Measurements from ENCODE around the gene DSTYK. TPM values are rescaled to one million over a fixed set of nuclear protein-coding genes. Genes with fewer than 3 reads are reported as not detected.
A peak's percentile ranks its signal among the peaks of the same experiment; 100 is the strongest.

Gene DSTYK
- total RNA-seq, 1 donor from 2014 or later = 14.8 TPM

GRCh38 chr1:205188596-205188995, 22.9 kb downstream of the DSTYK start:
- Mint-ChIP-seq H3K36me3 (ENCODE audit: low read depth) (peaks cover 2% of the 10 kb centered on the region), H3K4me3 (no peak overlapping the region), H3K27ac (ENCODE audit: unreplicated experiment) (no peak overlapping the region), H3K27me3 (ENCODE audit: low read depth) (no peaks in the 10 kb centered on the region), H3K4me1 (peaks cover 65% of the 10 kb centered on the region), H3K9me3 (no peaks in the 10 kb centered on the region)
- no peak for TF ChIP-seq CTCF (conservative IDR thresholded peaks at IDR 0.05)
- DNase-seq (ENCODE audit: low read depth, low spot score) = no peak

GRCh38 chr1:205188098-205188497, 23.4 kb downstream of the DSTYK start:
- Mint-ChIP-seq H3K36me3 (ENCODE audit: low read depth) (peaks cover 3% of the 10 kb centered on the region), H3K27me3 (ENCODE audit: low read depth) (no peaks in the 10 kb centered on the region), H3K4me1 (peaks cover 66% of the 10 kb centered on the region), H3K27ac (ENCODE audit: unreplicated experiment) (peak overlapping the region; percentile 63), H3K9me3 (no peaks in the 10 kb centered on the region), H3K4me3 (no peak overlapping the region)
- TF ChIP-seq CTCF (conservative IDR thresholded peaks at IDR 0.05) = no peak
- DNase-seq (ENCODE audit: low read depth, low spot score) = no peak

GRCh38 chr1:205187420-205187819, 24.1 kb downstream of the DSTYK start:
- H3K27ac Mint-ChIP-seq (ENCODE audit: unreplicated experiment) = peak overlapping the region; percentile 63

GRCh38 chr1:205186191-205186590, 25.3 kb downstream of the DSTYK start:
- TF ChIP-seq CTCF (conservative IDR thresholded peaks at IDR 0.05) = no peak
- peaks cover 58% of the 10 kb centered on the region for H3K4me1 Mint-ChIP-seq

More at GRCh38 chr1:205187420-205187819, 24.1 kb downstream of the DSTYK start:
- DNase-seq (ENCODE audit: low read depth, low spot score) = no peak
- Mint-ChIP-seq H3K4me1 (peaks cover 66% of the 10 kb centered on the region), H3K36me3 (ENCODE audit: low read depth) (peaks cover 3% of the 10 kb centered on the region), H3K27me3 (ENCODE audit: low read depth) (no peaks in the 10 kb centered on the region), H3K4me3 (no peak overlapping the region), H3K9me3 (no peaks in the 10 kb centered on the region)
- no peak for TF ChIP-seq CTCF (conservative IDR thresholded peaks at IDR 0.05)

GRCh38 chr1:205183676-205184335, 27.7 kb downstream of the DSTYK start:
- no peak for TF ChIP-seq CTCF (conservative IDR thresholded peaks at IDR 0.05)
- peaks cover 3% of the 10 kb centered on the region for H3K36me3 Mint-ChIP-seq (ENCODE audit: low read depth)
- peak overlapping the region; percentile 30 for H3K27ac Mint-ChIP-seq (ENCODE audit: unreplicated experiment)
- H3K4me1 Mint-ChIP-seq = peaks cover 42% of the 10 kb centered on the region
- H3K4me3 Mint-ChIP-seq = no peak overlapping the region
- H3K27me3 Mint-ChIP-seq (ENCODE audit: low read depth) = no peaks in the 10 kb centered on the region
- no peaks in the 10 kb centered on the region for H3K9me3 Mint-ChIP-seq
- no peak for DNase-seq (ENCODE audit: low read depth, low spot score)

More at GRCh38 chr1:205186191-205186590, 25.3 kb downstream of the DSTYK start:
- peaks cover 3% of the 10 kb centered on the region for H3K36me3 Mint-ChIP-seq (ENCODE audit: low read depth)
- no peaks in the 10 kb centered on the region for H3K27me3 Mint-ChIP-seq (ENCODE audit: low read depth)
- no peaks in the 10 kb centered on the region for H3K9me3 Mint-ChIP-seq
- H3K4me3 Mint-ChIP-seq = peak overlapping the region; percentile 24
- DNase-seq (ENCODE audit: low read depth, low spot score) = no peak
- H3K27ac Mint-ChIP-seq (ENCODE audit: unreplicated experiment) = no peak overlapping the region
